Stimulated activated CD8-positive, alpha-beta memory T cell treated with anti-CD3 and anti-CD28 coated beads, Interleukin-12 subunit alpha, Interleukin-12 subunit beta, amount 100 ng/mL, for 4 hours (primary cell): ENCODE data around the gene BTBD6.

Experiments
- DNase-seq: peaks from one replicate; pipeline ENCODE4 v3.0.0-alpha.2; 2020; ENCODE audit warnings: low read depth

BTBD6 gene

DNA sequence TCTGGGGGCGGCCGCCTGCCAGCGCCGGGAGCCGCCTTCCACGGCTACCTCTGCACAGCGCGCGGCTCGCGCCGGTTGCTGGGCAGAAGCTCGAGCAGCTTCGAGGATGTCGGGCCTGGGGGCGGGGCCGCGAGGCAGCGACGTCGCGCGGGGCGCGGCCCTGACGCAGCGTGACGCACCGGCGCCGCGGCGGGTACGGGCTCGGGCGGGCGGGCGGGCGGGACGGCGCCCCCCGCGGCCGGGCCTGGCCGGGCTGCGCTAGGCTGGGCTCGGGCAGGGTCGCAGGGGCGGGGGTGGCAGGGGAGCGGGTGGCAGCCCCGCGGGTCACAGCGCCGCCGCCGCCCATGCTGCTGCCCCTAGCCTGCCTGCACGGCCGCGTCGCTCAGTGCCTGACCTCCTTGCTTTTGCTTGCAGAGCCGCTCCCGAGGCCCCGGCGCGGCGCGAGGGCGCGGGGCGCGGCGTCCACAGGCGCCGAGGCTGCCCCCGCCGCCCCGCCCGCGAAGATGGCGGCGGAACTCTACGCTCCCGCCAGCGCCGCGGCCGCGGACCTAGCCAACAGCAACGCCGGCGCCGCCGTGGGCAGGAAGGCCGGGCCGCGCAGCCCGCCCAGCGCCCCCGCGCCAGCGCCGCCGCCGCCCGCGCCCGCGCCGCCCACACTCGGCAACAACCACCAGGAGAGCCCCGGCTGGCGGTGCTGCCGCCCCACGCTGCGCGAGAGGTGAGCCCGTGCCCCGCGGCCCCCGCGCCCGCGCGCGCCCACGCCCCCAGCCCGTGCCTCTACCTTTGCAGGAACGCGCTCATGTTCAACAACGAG, at the start of gene BTBD6:
Gene BTBD6, plus strand, starts transcription at position 166 of the 814 bp plus-strand sequence. Its CDS starts 179 bp downstream, at position 345.
- DNase-seq: peak; percentile 84

DNA sequence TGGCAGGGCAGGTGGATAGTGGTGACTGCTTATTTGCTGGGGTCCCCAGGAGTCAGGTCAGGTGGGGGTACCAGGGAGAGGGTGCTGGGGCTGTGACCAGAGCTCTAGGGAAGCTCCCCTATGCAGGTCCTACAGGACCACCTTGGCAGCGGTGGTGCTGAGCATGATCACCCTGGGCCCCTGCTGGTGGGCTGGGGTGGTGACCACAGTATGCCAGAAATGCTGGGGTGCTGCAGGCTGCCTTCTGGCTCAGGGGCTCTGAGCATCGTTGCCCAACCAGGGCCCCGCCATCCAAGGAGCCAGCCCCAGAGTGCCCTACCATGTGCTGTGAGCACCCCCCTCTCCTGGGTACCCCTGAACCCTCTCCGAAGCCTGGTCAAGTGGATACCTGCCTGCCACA, 49.7 kb upstream of the BTBD6 start:
- DNase-seq: no peak

DNA sequence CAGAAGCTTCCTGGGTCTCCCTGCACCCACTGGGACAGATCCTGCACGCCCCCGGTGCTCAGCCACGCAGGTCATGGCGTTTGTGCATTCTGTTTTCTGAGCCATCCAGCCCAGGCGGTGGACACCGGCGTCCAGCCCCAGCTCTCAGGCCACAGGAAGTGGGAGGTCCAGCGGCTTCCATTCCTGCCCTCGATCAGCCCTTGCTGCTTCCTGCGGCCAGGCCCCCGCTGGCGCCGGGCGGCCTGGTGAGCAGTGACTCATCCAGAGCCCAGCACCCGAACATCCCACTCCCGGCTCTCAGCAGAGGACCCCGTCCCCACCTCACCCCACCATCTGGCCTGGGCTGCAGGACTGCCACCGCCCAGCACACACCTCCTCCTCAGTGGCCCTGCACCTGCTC, 49.2 kb upstream of the BTBD6 start:
- no peak for DNase-seq

DNA sequence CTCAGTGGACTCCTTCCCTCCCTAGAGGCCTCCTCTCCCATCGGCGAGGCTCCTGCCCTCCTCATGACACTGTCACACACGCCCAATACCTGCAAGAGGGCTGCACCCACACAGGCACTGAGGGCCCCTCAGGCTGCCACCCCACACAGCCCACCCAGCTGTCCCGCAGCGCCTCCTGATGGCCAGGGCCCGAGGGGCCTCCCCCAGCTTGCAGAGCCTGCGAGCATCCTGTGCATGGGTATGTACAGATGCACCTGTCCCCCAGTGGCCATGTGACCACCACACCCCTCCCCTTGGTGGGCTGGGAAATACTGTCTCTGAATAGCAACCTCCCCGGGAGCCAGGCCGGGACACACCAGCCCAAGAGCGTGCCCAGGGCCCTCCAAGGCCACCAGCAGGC, 48.3 kb upstream of the BTBD6 start:
- no peak for DNase-seq

DNA sequence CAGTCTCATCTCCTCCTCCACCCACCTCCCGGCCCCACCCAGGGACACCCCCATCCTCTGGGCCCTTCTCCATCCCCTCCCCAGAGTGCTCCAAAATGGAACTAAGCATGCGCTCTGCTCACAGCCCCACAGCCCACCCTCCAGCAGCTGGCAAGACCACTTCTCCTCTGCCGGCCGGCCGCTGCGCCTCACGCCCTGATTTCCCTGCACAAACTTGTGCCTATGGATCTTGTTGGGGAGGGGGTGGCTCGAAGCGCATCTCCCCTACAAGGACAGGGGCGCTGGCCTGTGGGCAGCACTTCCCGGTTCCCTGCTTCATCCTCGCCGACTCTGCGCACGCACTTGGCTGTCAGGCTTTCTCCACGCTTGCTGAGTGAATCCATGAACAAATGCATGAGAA, 47.7 kb upstream of the BTBD6 start:
- no peak for DNase-seq

DNA sequence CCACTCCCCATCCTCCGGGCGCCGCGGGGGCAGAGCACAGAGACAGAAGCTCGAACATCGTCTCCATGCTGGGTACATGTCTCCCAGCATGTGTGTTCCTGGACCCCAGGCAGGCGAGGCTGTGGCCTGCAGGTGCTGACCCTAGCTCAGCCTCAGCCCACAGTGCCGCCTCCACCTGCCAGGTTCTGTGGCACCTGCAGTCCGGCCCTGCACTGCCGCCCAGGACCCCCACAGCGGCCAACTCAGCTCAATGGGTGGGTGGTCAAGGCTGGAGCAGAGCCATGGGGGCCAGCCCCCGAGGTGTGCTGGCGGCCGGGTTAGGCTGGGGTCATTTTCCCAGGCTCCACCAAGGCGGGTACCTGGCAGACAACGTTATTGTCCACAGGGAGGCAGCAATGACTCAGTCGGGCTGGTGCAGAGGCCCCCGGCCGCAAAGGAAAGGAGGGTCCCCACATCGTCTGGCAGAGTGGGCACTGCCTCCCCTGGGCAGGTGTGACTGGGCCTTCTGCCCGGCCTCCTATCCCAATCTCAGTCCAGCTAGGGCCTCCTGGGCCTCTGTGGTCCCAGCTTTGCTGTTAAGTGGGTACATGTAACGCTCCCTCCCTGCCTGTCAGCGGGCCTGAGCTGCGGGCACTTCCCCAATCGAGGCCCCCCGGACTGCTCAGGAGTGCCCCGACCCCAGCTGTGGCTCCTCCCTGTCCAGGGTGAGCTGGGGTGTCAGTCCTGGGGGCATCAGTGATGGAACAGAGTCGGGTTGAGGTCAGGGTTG, 47.0 kb upstream of the BTBD6 start:
- DNase-seq: no peak

DNA sequence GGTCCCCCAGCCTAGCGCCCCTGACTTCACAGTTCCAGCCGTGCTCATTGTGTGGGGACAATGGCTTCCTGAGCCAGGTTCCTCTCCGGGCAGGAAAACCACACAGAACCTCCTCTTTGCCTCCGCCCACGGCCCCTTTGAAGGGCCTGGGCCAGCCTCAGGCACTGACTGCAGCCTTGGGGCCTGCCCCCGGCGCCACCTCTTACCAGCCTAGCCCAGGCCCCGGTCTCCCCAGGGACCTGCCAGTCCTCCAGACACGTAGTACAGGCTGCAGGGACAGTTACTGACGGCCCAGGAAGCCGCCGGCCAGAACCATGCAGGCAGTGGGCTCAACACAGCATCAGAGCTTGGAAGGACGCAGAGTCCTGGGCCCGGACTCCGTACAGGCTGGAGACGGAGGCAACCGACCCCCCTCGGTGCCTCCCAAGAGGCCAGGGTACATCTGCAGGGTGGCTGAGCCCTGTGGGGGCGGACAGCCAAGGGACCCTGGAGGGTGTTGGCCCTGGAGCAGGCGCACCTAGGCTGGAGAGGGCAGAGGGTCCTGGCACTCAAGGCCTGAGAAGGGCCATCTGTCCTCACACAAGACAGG, 46.3 kb upstream of the BTBD6 start:
- no peak for DNase-seq

DNA sequence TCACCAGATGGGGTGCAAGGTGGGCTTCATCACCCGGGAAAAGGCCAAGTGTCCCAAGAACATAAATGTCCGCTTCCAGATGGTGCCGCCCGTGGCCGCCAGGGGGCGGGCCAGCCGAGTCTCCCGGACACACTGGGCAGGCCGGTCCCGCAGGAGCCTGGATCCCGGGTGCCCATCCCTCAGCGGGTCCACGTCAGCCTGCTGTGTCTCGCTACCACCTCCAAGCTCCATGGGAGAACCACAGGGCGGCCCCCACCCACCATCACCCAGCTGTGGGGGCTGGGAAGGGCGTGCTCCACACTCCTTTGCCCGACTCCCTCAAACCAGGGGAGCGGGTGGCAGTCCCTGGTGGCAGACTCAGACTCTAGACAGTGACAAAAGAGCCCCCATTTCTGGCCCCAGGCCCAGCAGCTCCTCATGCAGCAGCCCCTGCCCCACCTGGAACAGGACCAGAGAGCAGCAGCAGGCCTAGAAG, 45.2 kb upstream of the BTBD6 start:
- peak; percentile 32 for DNase-seq

DNA sequence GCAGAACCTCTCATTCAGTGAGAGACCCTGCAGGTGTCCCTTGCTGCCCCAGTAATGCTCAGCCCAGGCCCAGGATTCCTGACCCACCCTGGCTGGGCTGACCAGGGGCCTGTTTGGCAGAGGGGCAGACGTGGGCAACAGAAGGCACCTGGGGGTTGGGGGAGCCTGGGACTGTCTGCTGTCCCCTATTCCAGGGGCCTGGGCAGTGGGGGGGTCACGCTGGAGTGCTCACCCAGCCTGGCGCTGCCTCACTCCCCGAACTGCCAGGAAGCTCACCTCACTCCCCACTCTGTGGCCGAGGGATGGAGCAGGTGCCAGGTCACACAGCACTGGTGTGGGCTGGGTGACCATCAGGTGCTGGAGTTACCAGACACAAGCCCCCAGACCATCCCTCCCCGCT, 44.6 kb upstream of the BTBD6 start:
- no peak for DNase-seq

DNA sequence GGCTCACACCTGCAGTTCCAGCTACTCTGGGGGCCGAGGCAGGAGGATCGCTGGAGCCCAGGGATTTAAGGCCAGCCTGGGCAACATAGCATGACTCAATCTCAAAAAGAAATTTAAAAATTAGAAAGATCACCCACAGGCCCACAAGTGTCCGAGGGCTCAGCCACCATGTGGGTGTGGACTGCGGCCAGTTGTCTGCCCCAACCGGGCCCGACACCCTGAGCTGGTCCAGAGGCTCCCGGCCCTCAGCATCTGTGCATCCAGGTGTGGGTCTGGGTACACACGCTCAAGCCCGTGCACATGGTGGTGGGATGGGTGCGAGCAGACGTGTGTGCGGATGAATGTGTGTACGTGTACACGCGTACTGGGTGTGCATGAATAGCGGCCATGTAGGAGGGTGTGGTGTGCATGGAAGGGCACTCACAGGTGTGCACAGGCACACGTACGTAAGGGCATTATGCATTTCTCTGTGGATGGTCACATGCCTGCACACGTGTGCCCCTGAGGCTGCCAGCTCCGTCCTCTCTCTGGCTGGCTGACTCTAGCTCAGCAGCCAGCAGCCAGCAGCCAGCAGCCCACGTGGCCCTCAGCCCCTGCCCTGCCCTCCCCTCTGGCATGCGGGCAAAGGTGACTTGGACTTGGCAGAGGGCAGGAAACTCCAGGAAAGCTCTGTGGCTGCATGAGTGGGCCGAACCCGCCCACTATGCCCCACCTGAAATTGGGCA, 44.0 kb upstream of the BTBD6 start:
- DNase-seq: no peak

DNA sequence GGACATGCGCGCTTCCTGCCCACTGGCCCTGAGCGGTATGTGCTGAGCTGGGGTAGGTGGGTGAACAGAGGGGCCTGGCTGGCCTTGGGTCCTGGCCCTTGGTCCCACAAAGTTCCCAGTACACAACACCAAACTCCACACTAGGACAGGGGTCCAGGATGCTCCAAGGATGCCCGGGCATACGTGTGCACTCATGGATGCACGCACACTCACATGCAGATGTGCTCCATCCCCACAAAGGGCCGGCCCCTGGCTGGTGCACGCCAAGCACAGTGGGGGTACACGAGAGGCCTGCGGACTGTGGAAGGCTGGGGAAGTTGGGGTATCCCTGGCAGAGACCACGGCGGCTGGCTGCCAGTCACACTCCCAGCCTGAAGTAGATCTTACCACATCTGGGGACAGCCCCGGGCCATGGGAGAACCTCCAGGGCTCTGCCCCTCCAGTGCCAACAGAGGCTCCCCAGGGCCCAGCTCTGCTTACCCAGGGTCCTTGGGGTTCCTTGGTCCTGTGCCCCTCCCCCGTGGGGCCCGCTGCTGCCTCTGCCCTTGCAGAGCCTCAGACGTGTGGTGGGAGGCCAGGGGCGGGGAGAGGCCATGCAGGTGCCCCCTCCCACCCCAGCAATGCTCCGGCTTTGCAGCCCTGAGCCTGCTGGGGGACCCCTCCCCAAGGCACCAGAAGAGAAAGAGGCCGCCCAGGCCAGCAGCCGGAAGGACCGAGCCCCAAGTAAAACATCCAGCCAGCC, 43.2 kb upstream of the BTBD6 start:
- DNase-seq: no peak

DNA sequence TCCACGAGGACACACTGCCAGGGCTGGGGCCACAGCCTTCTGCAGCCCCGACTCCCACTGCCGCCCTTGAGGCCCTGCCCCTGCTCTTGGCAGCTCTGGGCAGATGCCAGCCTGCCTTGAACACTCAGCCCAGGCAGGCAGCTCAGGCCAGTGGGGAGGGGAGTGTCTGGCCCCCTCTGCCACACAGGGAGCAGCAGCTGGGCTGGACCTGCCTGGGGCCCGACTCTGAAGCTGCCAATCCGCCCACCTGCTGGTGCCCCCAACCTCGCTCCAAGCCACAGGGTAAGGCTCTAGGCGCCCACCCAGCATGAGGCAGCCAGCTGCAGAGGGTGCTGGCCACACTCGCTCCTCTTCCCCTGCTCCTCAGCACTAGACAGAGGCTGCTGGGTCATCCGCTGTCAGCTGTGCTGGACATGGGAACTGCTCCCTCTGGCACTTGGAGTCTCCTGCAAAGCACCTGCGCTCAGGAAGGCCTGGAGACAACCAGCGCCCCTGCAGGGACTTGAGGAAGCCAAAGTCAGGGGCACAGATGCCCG, 42.6 kb upstream of the BTBD6 start:
- DNase-seq: no peak

DNA sequence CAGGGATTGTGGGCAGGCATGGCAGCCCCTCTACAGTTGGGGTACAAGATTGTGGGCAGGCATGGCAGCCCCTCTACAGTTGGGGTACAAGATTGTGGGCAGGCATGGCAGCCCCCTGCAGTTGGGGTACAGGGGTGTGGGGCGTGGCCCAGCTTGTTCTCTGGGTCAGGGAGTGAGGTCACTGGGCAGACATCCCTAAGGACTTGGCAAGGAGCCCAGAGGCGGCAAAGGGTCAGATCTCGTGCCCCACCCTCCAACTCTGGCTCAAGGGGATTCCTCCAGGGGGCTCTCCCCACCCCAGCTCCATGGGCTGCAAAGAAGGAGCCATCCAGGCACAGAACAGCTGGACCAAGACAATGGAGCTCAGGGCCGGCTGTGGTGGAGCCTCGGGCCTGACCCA, 41.5 kb upstream of the BTBD6 start:
- no peak for DNase-seq

DNA sequence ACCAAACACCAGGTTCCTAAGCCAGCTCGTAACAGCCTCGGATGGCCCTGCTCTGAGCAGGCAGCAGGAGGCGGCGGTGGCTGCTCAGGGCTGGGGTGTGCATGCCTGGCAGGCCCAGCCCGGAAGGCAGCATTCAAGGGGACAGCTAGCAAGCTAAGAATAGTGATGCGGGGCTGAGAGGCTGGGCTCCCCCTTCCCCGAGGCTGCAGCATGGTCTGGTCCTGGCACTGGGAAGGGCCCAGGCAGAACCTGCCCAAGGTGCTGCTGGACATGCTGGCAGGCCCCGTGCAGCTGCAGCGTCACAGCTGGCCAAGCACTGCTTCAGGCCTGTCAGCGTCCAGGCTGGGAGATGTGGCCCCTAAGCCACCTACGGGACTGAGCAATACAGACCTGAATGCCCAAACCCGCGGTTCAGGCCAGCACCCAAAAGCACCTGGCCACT, 40.9 kb upstream of the BTBD6 start:
- no peak for DNase-seq

DNA sequence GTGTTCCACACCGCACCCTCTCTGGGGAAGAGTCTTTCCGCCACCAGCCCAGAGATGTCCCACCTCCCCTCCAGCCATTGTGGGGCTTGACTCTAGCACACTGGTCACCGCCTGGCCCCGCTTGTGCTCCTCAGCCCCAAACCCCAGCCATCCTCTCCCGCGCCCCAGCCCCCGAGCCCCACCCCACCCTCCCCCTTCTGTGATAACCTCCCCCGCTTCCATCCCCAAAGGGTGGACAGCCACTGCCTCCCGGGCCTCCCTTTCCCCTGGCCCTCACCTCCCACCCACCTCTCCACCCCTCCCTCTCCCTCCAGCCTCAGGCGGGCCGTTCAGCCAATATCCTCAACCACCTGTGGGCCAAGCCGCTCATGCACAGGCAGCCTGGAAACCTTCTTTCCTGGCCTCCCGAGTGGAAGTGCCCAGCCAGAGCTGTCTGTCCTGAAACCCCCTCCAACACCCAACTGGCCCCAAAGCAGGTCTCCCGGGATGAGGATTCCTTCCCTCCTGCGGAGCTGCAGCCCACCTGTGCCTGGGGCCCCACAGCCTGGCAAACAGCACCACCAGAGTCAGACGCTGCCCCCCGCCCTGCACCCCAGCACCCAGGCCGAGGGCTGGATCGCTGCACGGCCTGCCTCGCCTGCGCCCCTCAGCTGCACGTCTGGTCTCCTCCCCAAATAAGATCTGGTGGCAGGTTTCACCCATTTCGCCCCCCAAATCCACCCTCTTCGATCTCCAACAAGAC, 40.2 kb upstream of the BTBD6 start:
- no peak for DNase-seq

DNA sequence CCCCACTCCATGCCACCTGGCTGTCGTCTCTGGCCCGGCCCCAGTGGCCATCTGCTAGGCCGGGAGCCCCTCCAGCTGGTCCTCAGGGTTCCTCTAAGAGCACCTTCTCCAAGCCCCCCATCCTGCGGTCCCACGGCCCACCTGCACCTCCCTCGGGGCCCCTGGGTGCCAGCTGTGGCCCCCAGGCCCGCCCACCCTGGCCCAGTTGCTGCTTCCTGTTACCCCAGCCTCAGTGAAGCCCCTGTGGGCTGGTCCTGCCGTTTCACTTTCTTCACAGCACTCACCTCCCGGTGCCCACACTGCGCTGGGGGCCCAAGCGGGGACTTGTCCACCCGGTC, 39.6 kb upstream of the BTBD6 start:
- DNase-seq: no peak

DNA sequence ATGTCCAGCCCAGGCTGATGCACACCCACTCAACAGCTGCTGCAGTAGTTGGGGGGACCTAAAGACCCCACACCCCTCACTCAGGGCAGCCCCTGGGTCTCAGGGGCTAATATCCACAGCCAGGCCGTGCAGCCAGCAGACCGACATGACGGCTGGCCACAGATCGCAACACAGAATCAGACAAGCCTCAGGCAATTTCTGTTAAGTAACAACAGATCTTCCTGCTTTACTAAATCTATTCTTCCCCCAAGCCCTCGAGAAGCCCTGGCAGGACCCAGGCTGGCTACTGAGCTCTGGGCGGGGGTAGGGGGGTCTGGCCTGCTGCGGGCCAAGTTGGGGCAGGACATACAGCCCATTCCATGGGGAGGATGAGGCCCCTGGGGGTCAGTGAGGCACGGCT, 39.2 kb upstream of the BTBD6 start:
- no peak for DNase-seq

DNA sequence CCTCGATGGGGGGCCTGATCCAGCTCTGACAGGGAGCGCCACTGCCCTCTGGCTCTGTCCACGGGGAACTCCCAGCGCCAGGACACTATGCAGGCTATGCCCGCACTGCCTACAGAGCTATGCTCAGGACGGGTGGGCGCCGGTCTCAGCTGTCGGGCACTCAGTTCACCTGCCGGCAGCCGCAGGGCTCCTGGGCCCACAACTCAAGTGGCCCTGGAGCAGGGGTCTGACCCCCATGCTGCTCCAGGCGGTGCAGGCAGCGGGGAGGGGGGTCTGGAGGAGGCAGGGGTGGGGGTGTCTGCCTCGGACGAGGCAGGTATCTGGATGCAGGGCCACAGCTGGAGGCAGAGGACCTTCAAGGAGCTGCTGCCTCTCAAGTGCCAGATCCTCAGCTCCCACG, 38.7 kb upstream of the BTBD6 start:
- no peak for DNase-seq

DNA sequence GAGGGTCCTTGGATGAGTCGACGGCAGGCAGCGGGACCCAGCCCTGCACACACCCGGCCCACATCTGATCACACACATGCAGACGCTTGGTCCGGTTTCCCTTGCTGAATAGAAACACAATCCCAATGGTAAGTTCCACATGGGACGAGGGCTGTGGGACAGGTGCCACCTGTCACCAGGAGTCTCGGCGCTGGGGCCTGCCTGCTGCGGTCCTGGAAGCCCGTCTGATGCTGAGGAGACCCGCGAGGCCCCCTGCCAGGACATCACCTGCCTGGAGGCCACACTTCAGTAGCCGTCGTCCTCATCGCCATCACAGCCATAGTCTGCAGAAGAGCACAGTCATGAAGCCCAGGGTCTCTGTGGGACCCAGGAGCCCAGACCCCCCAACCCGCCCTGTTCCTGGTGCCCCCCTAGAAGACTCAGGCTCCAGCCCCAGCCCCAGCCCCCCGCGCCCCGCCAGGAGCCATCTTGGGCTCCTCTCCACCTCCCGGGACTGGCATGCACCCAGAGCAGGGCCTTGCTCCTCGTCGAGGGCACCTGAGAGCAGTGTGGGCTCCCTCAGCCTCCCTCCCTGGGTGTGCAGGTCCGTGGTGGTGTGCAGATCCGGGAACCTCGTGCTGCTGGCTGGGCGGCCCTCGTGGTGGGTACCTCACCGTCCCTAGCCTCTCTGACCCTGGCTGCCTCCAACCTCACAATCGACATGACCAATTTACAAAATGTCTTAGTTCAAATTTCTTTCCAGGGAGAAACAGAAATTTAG, 37.9 kb upstream of the BTBD6 start:
- DNase-seq: no peak
